GM21723 (cell line): ENCODE results near the gene PIK3R2.
"Not testable (repeated sequence)": the region's sequence is repeated elsewhere in the genome, so short reads cannot be mapped to it uniquely, and the experiment has no call there.

Experiments
- ATAC-seq: cut with Tn5 transposase; IDR thresholded peaks from one replicate; pipeline ENCODE4 v1.9.1; 2021; ENCODE audit warnings: mild to moderate bottlenecking, moderate library complexity; ENCODE audit not compliant: unreplicated experiment

Gene PIK3R2

GRCh38 chr19:18202397-18202777, 49.4 kb downstream of the PIK3R2 start:
- no peak for ATAC-seq

GRCh38 chr19:18202778-18203407, 49.9 kb downstream of the PIK3R2 start:
- ATAC-seq: no peak

DNA sequence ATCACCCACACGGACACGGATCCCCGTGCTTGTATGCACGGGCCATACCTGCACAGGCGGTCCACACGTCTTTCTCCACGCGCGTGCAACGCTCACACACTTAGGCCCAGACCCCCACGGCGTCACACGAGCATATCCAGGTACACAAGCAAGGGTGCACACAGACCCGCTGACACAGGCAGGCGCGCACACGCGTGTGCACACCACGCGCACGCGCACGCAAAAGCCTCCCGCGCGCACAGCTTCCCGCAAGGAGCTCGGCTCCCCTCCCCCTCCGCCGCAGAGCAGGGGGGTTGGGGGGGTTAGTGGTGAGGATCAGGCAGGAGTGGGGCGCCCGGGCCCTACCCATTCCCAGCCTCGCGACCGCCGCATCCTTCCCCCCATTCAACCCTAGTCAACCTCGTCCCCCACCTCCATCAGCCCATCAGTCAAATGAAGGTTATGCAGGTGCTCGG, 50.5 kb downstream of the PIK3R2 start:
- ATAC-seq: no peak

GRCh38 chr19:18203863-18204393, 51.0 kb downstream of the PIK3R2 start, which contains the start of gene RAB3A:
Gene RAB3A (minus strand): TSS chr19:18204042. CDS start chr19:18202740, 1,302 bp downstream.
- ATAC-seq: peak; percentile 84

GRCh38 chr19:18204394-18205199, 51.6 kb downstream of the PIK3R2 start:
- ATAC-seq: peak; percentile 26

DNA sequence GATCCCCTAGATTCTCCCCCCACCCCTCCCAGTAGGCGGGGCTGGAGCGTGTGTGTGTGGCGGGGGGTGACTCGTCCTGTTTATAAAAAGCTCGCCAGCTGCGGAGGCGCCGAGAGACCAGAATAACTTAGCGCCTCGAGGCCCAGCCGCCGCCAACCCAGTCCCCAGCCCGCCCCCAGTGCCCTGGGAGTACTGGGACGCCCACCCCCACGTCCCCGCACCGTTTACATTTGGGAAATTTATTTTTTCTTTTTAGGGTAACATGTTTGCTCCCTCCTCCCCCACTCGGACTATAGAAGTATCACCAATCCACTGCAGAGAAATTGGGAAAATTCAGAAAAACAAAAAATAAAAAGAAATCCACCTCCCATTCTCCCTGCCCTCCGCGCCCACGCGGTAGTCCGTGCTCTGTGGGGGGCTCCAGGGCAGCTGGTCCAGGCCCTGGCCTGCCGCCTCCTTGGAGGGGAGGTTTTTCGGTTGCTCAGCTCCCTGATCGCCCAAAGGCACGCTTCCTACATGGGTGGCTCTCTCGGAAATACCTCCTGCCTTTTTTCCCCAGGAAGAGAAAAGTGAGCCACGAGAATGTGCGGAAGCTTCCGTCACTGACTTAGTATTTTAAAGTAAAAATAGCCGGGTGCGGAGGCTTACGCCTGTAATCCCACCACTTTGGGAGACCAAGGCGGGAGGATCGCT, 52.4 kb downstream of the PIK3R2 start:
- no peak for ATAC-seq

DNA sequence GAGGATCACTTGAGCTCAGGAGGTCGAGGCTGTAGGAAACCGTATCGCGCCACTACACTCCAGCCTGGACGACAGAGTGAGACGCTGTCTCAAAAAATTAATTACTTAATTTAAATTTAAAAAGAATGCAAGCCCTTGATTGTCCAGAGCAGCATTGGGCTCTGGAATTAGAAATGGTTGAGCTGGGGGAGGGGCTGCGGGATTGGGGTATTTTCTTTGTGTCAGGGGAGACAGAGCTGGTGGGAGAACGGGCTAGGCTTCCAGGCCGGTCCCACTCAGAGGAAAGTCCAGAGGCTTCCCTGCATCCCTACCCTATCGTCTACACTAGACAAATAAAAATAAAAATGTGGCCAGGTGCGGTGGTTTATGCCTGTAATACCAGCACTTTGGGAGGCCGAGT, 53.1 kb downstream of the PIK3R2 start:
- no peak for ATAC-seq

DNA sequence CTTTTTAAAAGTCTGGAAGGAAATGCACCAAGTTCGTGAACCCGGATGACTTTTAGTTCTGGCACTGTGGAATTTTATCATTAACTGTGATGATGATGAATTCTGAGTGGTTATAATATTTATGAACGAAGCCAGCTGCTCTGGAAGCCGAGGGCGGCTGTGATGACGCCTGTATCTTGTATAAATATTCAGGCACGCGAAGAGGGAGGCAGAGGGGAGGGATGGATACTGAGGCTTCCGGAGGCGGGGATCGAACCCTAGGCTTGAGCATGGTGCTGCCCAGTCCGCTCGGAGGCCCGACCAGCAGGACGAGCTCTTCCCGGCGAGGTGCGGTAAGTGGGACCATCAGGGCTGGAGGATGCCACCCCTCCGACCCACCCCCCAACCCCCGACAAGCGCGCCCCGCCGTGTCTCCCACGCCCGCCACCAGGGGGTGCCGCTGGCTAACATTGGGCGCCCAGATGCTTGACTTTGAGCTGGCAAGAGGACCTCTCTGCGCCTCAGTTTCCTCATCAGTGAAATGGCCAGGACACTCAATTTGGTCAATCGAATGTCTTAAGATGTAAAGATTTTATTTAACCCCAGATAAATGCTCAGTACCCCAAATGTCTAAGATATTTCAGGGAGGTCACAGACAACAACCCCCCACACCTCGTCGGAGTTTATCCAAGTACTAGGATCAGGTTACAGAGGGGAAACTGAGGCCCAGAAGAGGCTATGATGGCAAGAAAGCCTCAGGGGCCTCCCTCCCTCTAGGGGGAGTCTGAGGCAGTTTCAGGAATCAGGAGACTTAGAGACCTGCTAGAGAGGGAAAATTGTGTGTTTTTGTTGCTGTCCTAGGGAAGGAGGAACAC, 55.4 kb downstream of the PIK3R2 start:
- ATAC-seq: no peak

DNA sequence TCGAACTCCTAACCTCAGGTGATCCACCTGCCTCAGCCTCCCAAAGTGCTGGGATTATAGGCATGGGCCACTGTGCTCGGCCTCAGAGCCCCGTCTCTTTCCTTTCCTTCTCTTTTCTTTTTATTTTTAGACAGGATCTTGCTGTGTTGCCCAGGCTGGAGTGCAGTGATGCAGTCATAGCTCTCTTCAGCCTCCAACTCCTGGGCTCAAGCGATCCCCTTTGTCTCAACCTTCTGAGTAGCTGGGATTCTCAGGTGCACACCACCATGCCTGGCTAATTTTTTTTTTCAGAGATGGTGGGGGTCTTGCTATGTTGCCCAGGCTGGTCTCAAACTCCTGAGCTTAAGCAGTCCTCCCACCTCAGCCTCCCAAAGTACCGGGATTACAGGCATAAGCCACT, 56.9 kb downstream of the PIK3R2 start:
- not testable (repeated sequence) for ATAC-seq

DNA sequence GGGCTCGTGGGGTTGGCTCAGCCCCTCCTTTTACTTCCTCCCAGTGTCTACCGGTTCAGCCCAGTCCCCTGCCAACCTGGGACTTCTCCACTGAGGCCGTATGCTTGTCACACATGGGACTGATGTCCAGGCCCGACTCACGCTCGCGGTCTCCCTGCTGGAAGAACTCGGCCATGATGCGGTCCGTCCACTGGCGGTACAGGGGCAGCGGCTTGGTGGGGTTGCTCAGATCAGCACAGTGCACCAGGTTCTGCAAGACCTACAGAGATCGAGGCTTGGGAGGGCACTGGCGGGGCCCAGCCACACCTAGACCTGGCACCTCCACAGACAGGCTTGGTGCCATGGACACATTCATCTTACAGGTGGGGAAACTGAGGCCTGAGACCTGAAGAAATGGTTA, 58.7 kb downstream of the PIK3R2 start:
- no peak for ATAC-seq

DNA sequence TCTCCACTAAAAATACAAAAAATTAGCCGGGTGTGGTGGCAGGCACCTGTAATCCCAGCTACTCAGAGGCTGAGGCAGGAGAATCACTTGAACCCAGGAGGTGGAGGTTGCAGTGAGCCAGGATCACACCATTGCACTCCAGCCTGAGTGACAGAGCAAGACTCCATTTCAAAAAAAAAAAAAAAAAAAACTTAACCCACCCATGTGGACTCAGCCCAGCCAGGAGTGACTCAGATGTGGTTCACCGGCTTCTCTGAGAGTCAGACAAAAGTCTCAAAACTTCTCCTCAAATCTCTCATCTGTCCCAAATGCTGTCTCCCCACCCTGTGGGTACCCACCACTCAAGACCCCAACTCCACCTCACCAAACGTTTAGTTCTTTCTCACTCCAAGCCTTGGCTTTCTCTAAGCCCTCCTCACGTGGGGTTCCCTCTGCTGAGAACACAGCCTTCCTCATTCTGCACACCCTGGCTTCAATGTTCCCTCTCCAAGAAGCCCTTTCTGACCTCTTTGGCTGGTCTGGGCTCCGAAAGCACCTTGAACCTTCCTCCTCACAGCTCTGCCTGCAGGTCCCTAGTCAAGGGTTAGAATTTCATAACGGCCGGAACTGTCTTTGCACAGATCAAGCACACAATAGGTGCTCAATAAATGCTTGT, 61.9 kb downstream of the PIK3R2 start:
- ATAC-seq: no peak

DNA sequence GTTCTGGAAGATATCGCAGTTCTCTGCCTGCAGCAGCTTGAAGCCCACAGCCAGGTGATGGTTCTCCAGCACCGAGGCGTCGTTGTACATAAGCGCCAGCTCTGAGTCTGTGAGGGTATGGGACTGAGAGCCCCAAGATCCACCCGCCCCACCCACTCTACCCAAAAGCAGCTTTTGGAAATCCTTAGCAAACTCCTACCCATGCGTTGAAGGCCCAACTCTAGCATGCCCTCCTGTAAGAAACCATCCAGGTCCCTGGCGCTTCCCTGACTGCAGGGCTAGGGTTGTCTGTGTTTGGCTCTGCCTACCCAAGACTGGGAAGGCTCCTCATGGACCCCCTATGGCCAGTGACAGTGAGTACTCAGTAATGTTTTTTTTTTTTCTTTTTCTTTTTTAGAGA, 63.8 kb downstream of the PIK3R2 start:
- no peak for ATAC-seq

DNA sequence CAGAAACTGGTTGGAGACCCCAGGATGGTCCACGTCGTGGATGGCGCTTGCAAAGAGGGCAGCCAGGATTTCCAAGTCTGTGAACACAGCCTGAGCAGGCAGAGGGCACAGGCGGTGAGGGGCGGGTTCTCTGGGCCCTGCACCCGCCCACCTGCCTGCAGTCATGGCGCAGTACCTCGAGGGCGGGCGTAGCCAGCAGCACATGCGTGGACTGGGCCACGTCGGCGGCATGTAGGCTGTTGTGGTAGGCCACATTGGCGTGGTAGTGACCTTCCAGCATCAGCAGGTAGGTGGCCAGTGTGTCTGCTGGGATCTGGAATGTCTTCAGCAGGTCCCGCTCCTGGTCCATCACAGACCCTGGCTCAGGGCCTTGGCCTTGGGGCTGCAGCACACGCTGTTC, 65.2 kb downstream of the PIK3R2 start:
- ATAC-seq: no peak

DNA sequence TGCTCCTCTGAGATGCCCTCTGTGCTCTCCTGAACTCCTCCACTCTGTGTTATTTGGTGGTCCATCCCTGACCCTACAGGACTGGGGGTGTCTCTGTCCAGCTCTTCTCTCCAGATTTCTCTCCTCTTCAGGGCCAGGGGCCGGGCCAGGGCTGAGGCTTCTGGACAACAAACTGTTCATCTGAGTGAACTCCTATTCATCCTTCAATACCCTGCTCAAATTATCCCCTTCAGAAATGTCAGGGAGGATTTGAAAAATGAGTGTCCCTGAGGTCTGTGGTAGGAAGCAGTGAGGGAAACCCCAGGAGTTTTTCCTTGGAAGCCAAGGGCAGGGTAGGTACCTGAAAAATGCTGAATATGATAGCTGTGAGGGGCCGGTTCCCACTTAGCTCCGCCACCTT, 65.6 kb downstream of the PIK3R2 start:
- no peak for ATAC-seq
